DND-41 (cell line): ENCODE data around the gene OPHN1.

ENCODE experiments used
- EZH2 ChIP-seq: IDR thresholded peaks from 3 replicates; pipeline ENCODE4 v1.6.1; 2012; ENCODE audit warnings: borderline replicate concordance, low read depth, mild to moderate bottlenecking, moderate library complexity, low read length, inconsistent platforms; ENCODE audit not compliant: severe bottlenecking
- TF ChIP-seq, protein P1 (sequence below): IDR thresholded peaks from 2 replicates; pipeline ENCODE4 v1.5.1; 2012; ENCODE audit warnings: borderline replicate concordance, low read length, moderate library complexity, mild to moderate bottlenecking; ENCODE audit not compliant: poor library complexity, severe bottlenecking; ENCODE audit errors: extremely low read depth

DNA sequence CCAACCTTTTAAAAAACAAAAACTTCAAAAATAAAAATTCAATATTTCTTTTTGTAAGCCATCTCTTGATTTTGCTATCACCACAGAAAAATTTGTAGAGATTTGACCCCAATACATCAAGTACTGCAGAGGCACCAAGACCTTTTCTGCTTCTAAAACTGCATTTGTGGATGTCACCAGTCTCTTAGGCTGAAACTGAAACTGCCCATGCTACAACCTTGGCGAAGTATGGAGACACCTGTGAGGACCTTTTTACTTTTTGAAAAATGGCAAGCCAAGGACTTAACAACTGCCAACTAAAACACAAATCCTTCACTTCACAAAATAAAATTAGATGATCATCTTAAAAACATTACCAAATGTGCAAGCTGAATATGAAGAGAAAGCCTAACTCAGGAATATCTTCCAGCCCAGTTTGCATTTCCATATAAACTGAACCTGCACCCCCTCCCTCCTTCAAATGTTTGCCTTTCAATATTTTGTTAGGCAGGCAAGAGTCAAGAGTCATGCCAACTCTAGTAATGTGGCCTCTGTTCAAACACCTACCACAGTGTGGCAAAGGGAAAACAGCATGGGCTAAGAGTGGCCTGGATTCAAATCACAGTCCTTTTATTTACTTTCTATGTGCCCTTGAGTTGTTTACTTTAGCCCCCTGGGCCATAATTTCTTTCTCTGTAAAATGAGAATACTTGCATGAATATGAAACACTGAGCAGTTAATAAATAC lies 389.4 kb downstream of the OPHN1 start:
- TF ChIP-seq, protein P1, sequence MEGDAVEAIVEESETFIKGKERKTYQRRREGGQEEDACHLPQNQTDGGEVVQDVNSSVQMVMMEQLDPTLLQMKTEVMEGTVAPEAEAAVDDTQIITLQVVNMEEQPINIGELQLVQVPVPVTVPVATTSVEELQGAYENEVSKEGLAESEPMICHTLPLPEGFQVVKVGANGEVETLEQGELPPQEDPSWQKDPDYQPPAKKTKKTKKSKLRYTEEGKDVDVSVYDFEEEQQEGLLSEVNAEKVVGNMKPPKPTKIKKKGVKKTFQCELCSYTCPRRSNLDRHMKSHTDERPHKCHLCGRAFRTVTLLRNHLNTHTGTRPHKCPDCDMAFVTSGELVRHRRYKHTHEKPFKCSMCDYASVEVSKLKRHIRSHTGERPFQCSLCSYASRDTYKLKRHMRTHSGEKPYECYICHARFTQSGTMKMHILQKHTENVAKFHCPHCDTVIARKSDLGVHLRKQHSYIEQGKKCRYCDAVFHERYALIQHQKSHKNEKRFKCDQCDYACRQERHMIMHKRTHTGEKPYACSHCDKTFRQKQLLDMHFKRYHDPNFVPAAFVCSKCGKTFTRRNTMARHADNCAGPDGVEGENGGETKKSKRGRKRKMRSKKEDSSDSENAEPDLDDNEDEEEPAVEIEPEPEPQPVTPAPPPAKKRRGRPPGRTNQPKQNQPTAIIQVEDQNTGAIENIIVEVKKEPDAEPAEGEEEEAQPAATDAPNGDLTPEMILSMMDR = no peak
- no peak for TF ChIP-seq EZH2
